NCI-H82 treated with DMSO at 0.1 percent for 48 hours (cell line): Measurements from ENCODE around the gene COPS7B.
A peak's percentile ranks its signal among the peaks of the same experiment; 100 is the strongest.
"Not testable (repeated sequence)": the region's sequence is repeated elsewhere in the genome, so short reads cannot be mapped to it uniquely, and the experiment has no call there.

ENCODE experiments used
- DNase-seq: peaks from one replicate; lab custom pipeline; 2025; ENCODE audit not compliant: unreplicated experiment; lab: John Stamatoyannopoulos, UW

COPS7B gene

GRCh38 chr2:231786177-231786916, at the start of gene COPS7B:
TSS of gene COPS7B (plus strand) at chr2:231786445. CDS start at chr2:231788571, 2,126 bp downstream.
- DNase-seq = peak; percentile 70

GRCh38 chr2:231737761-231738160, 48.5 kb upstream of the COPS7B start:
- no peak for DNase-seq

GRCh38 chr2:231743376-231744116, 42.7 kb upstream of the COPS7B start:
- no peak for DNase-seq

GRCh38 chr2:231745303-231746038, 40.8 kb upstream of the COPS7B start:
- no peak for DNase-seq

- not testable (repeated sequence) for DNase-seq
Measured at GRCh38 chr2:231748153-231748896, 37.9 kb upstream of the COPS7B start.

- DNase-seq = not testable (repeated sequence)
Measured at GRCh38 chr2:231749016-231749415, 37.2 kb upstream of the COPS7B start.

GRCh38 chr2:231751042-231751815, 35.0 kb upstream of the COPS7B start:
- no peak for DNase-seq

GRCh38 chr2:231752061-231752460, 34.2 kb upstream of the COPS7B start:
- no peak for DNase-seq

GRCh38 chr2:231761735-231762134, 24.5 kb upstream of the COPS7B start:
- no peak for DNase-seq

GRCh38 chr2:231764124-231764523, 22.1 kb upstream of the COPS7B start:
- DNase-seq = no peak

- no peak for DNase-seq
Measured at GRCh38 chr2:231764760-231765159, 21.5 kb upstream of the COPS7B start.

- no peak for DNase-seq
Measured at GRCh38 chr2:231765496-231765929, 20.7 kb upstream of the COPS7B start.

- DNase-seq = no peak
Measured at GRCh38 chr2:231769170-231770136, 16.8 kb upstream of the COPS7B start.

GRCh38 chr2:231780123-231780908, 5.9 kb upstream of the COPS7B start:
- DNase-seq = no peak

GRCh38 chr2:231780909-231781797, 5.1 kb upstream of the COPS7B start, which contains the start of gene PDE6D:
TSS of gene PDE6D (minus strand) at chr2:231781282. CDS start at chr2:231781114, 168 bp downstream.
- DNase-seq = peak; percentile 95

- DNase-seq = no peak
Measured at GRCh38 chr2:231781798-231782726, 4.2 kb upstream of the COPS7B start.
